Suprapubic skin (tissue), 3 donors: ENCODE data around the gene CKLF.

Experiments used
- EP300 ChIP-seq: sonication (generic); formaldehyde crosslinking; IDR thresholded peaks from one replicate; pipeline ENCODE4 v1.6.1; 2017; ENCODE audit warnings: antibody characterized with exemption
- POLR2A ChIP-seq, 2 donors: fragments of 450-650 bp; IDR thresholded peaks; one replicate each; pipeline ENCODE4 v1.6.1; 2017; ENCODE audit warnings: antibody characterized with exemption in 2 of 2, mild to moderate bottlenecking in 2 of 2, moderate library complexity in 2 of 2
- TF ChIP-seq, protein P1 (sequence below), 2 donors: fragments of 200-600 bp in 1 of 2; fragments of 450-650 bp in 1 of 2; sonication (generic) in 1 of 2; IDR thresholded peaks; one replicate each; pipeline ENCODE4 v1.5.1; 2016 to 2019; ENCODE audit warnings: antibody characterized with exemption in 2 of 2, mild to moderate bottlenecking in 1 of 2, moderate library complexity in 1 of 2

DNA sequence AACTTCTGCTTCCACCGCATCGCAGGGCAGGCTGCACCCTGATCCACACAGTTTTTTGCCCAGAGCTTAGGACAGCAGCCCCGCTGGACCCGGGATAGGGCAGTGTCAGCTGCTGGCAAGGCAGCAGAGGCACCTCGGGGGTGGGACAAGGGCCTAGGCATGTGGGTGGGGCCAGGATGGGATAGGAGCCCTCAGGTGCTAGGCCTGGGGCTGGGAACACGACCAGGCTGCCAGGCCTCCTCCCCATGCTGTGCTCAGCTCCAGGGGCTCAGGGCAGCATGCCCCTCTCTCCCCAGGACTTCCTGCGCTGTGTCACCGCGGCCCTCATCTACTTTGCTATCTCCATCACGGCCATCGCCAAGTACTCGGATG is 56.7 kb downstream of the CKLF start:
- TF ChIP-seq POLR2A (IDR thresholded peaks at IDR 0.05) (no peak), EP300 (no peak)
- TF ChIP-seq, protein P1, sequence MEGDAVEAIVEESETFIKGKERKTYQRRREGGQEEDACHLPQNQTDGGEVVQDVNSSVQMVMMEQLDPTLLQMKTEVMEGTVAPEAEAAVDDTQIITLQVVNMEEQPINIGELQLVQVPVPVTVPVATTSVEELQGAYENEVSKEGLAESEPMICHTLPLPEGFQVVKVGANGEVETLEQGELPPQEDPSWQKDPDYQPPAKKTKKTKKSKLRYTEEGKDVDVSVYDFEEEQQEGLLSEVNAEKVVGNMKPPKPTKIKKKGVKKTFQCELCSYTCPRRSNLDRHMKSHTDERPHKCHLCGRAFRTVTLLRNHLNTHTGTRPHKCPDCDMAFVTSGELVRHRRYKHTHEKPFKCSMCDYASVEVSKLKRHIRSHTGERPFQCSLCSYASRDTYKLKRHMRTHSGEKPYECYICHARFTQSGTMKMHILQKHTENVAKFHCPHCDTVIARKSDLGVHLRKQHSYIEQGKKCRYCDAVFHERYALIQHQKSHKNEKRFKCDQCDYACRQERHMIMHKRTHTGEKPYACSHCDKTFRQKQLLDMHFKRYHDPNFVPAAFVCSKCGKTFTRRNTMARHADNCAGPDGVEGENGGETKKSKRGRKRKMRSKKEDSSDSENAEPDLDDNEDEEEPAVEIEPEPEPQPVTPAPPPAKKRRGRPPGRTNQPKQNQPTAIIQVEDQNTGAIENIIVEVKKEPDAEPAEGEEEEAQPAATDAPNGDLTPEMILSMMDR (IDR thresholded peaks at IDR 0.05) = no peak
